Stomach (tissue), 4 donors: Measurements from ENCODE around the gene STX1B.

Experiments used
- CTCF ChIP-seq, 7 experiments: fragments of 450-650 bp in 4 of 7; fragments of 200-600 bp in 3 of 7; sonication (generic) in 3 of 7; IDR thresholded peaks; one replicate each; pipeline ENCODE4 v1.5.1; 2016 to 2019; ENCODE audit warnings: antibody characterized with exemption in 7 of 7, control low read depth in 2 of 7, mild to moderate bottlenecking in 1 of 7
- POLR2A ChIP-seq, 4 donors: fragments of 450-650 bp; IDR thresholded peaks; one replicate each; pipeline ENCODE4 v1.6.1; 2016; ENCODE audit warnings: antibody characterized with exemption in 4 of 4, control low read depth in 2 of 4, mild to moderate bottlenecking in 1 of 4, moderate library complexity in 1 of 4

GRCh38 chr16:30992931-30993816, 17.3 kb downstream of the STX1B start:
- TF ChIP-seq CTCF (IDR thresholded peaks at IDR 0.05) (no peak), POLR2A (IDR thresholded peaks at IDR 0.05) (no peak)
